MCF 10A (cell line): ENCODE data around the gene RAB3GAP2. TPM values are rescaled to one million over a fixed set of nuclear protein-coding genes. Genes with fewer than 3 reads are reported as not detected.

Experiments used
- BruUV-seq: library from RNA; stranded (reverse); fragments of 400-500 nt; replicated peaks from 2 replicates; lab custom pipeline; 2021; lab: Mats Ljungman, UMichigan
- CTCF ChIA-PET: fragments of 300-600 bp; sonication (Branson Sonifier 250); formaldehyde crosslinking; extraction: SDS; loops from one replicate; lab custom pipeline; 2021; ENCODE audit warnings: antibody characterized with exemption, inconsistent platforms; lab: Yijun Ruan, JAX
- POLR2A ChIA-PET: fragments of 300-600, 350-650 bp; sonication (Branson Sonifier 250); formaldehyde crosslinking; extraction: SDS; loops from one replicate; lab custom pipeline; 2020; ENCODE audit warnings: antibody characterized with exemption, inconsistent platforms; lab: Yijun Ruan, JAX
- DNase-seq: peaks from one replicate; pipeline ENCODE4 v3.0.0-alpha.2; 2018; ENCODE audit not compliant: unreplicated experiment
- H3K27ac Mint-ChIP-seq: one replicate; pipeline ENCODE4 v1.8.0; 2022; ENCODE audit warnings: mild to moderate bottlenecking, low read depth, mixed read lengths; ENCODE audit not compliant: unreplicated experiment
- H3K27me3 Mint-ChIP-seq: one replicate; pipeline ENCODE4 v1.8.0; 2022; ENCODE audit warnings: mixed read lengths; ENCODE audit not compliant: insufficient read depth, unreplicated experiment
- H3K36me3 Mint-ChIP-seq: one replicate; pipeline ENCODE4 v1.8.0; 2022; ENCODE audit warnings: mild to moderate bottlenecking, moderate library complexity, mixed read lengths; ENCODE audit not compliant: insufficient read depth, unreplicated experiment
- H3K4me1 Mint-ChIP-seq: one replicate; pipeline ENCODE4 v1.8.0; 2022; ENCODE audit warnings: mixed read lengths; ENCODE audit not compliant: insufficient read depth, unreplicated experiment
- H3K4me3 Mint-ChIP-seq: one replicate; pipeline ENCODE4 v1.8.0; 2022; ENCODE audit warnings: mild to moderate bottlenecking, moderate library complexity, mixed read lengths; ENCODE audit not compliant: unreplicated experiment
- H3K9me3 Mint-ChIP-seq: one replicate; pipeline ENCODE4 v1.8.0; 2022; ENCODE audit warnings: mixed read lengths; ENCODE audit not compliant: unreplicated experiment
- CTCF ChIP-seq: fragments of 200-600 bp; IDR thresholded peaks from one replicate; pipeline ENCODE4 v1.8.0; 2022; ENCODE audit warnings: antibody characterized with exemption, mild to moderate bottlenecking; ENCODE audit not compliant: unreplicated experiment
- intact Hi-C: fragments of 100-400 bp; cut with micrococcal nuclease; formaldehyde crosslinking; loops from 2 replicates; pipeline ENCODE4 v1.14.1; 2022
- total RNA-seq: library from RNA; stranded (reverse); gene quantifications from 2 replicates; pipeline ENCODE4 v1.2.3, GENCODE V29; 2022

The RAB3GAP2 gene
- total RNA-seq, 1 experiment from 2014 or later = 93.3 TPM

- ChIA-PET CTCF (interaction anchor here (0.6 to 9.6 kb wide), 32 partner anchors 8 to 771 kb away, joined by 3 to 158 read pairs (median 4); no protein-coding TSS in a partner anchor), POLR2A (interaction anchor here (0.7 to 7.8 kb wide), 5 partner anchors 26 to 227 kb away, joined by 3 to 71 read pairs (median 3); no protein-coding TSS in a partner anchor)
- intact Hi-C loops = no loop called here
Observed at GRCh38 chr1:220298470-220299205, 26.4 kb upstream of the RAB3GAP2 start.

GRCh38 chr1:220296981-220297380, 24.7 kb upstream of the RAB3GAP2 start:
- Mint-ChIP-seq H3K27ac (no peak overlapping the region), H3K9me3 (no peaks in the 10 kb centered on the region), H3K4me1 (peaks cover 13% of the 10 kb centered on the region), H3K27me3 (no peaks in the 10 kb centered on the region), H3K36me3 (no peaks in the 10 kb centered on the region), H3K4me3 (no peak overlapping the region)
- no peak for TF ChIP-seq CTCF
- CTCF ChIA-PET = interaction anchor here (0.6 to 9.6 kb wide), 70 partner anchors 10 to 978 kb away, joined by 3 to 158 read pairs (median 6); partner anchors contain the start of genes MTARC2 and RAB3GAP2
- POLR2A ChIA-PET = interaction anchor here (0.6 to 7.8 kb wide), 11 partner anchors 11 to 437 kb away, joined by 3 to 71 read pairs (median 3); no protein-coding TSS in a partner anchor
- intact Hi-C loops = loop anchor here (1.0 kb wide), 6 partner anchors 40 to 479 kb away; no protein-coding TSS in a partner anchor
- DNase-seq = no peak
- BruUV-seq = no TSS peak

More at GRCh38 chr1:220298470-220299205, 26.4 kb upstream of the RAB3GAP2 start:
- no peak for DNase-seq
- Mint-ChIP-seq H3K9me3 (no peaks in the 10 kb centered on the region), H3K27me3 (no peaks in the 10 kb centered on the region), H3K4me3 (no peak overlapping the region), H3K27ac (no peak overlapping the region), H3K4me1 (peaks cover 13% of the 10 kb centered on the region), H3K36me3 (no peaks in the 10 kb centered on the region)
- no TSS peak for BruUV-seq
- no peak for TF ChIP-seq CTCF

- H3K9me3 Mint-ChIP-seq = no peaks in the 10 kb centered on the region
- BruUV-seq = no TSS peak
- DNase-seq = no peak
- intact Hi-C loops = no loop called here
- ChIA-PET CTCF (interaction anchor here (0.5 to 9.6 kb wide), 37 partner anchors 8 to 1134 kb away, joined by 3 to 158 read pairs (median 5); no protein-coding TSS in a partner anchor), POLR2A (interaction anchor here (0.6 to 7.8 kb wide), 3 partner anchors 42 to 339 kb away, joined by 3 to 71 read pairs (median 3); no protein-coding TSS in a partner anchor)
- H3K4me3 Mint-ChIP-seq = no peak overlapping the region
- H3K27ac Mint-ChIP-seq = no peak overlapping the region
- peaks cover 5% of the 10 kb centered on the region for H3K4me1 Mint-ChIP-seq
- H3K36me3 Mint-ChIP-seq = no peaks in the 10 kb centered on the region
- TF ChIP-seq CTCF = no peak
- no peaks in the 10 kb centered on the region for H3K27me3 Mint-ChIP-seq
Observed at GRCh38 chr1:220294846-220295301, 22.6 kb upstream of the RAB3GAP2 start.

GRCh38 chr1:220291580-220291979, 19.3 kb upstream of the RAB3GAP2 start:
- H3K27ac Mint-ChIP-seq = no peak overlapping the region
- POLR2A ChIA-PET = interaction anchor here (0.9 to 1.5 kb wide), 4 partner anchors 9 to 457 kb away, joined by 3 to 7 read pairs (median 3); partner anchors contain the start of gene MTARC2
- CTCF ChIA-PET = interaction anchor here (0.6 to 2.7 kb wide), 6 partner anchors 11 to 485 kb away, joined by 3 to 34 read pairs (median 6); no protein-coding TSS in a partner anchor

More at GRCh38 chr1:220291580-220291979, 19.3 kb upstream of the RAB3GAP2 start:
- Mint-ChIP-seq H3K36me3 (no peaks in the 10 kb centered on the region), H3K4me1 (peaks cover 5% of the 10 kb centered on the region), H3K4me3 (no peak overlapping the region), H3K9me3 (no peaks in the 10 kb centered on the region), H3K27me3 (no peaks in the 10 kb centered on the region)
- no TSS peak for BruUV-seq
- intact Hi-C loops = no loop called here
- TF ChIP-seq CTCF = no peak
- no peak for DNase-seq
